ENCODE results near the gene ADARB2.

- no peak for TF ChIP-seq MAX (IDR thresholded peaks at IDR 0.05)
- TF ChIP-seq REST (IDR thresholded peaks at IDR 0.05; ENCODE audit: low read depth): no peak
- no peak for TF ChIP-seq FOXM1 (IDR thresholded peaks at IDR 0.05; ENCODE audit: borderline replicate concordance, low read depth)
- TF ChIP-seq EGR1 (IDR thresholded peaks at IDR 0.05): no peak
- no peak for TF ChIP-seq NFIC (IDR thresholded peaks at IDR 0.05)
- no peak for TF ChIP-seq EP300 (IDR thresholded peaks at IDR 0.05; ENCODE audit: borderline replicate concordance)
- no peak for TF ChIP-seq TAF1 (IDR thresholded peaks at IDR 0.05; ENCODE audit: low read depth)
- TF ChIP-seq CEBPB (IDR thresholded peaks at IDR 0.05): no peak
- no peak for TF ChIP-seq RAD21 (IDR thresholded peaks at IDR 0.05; ENCODE audit: low read depth)
- no peak for TF ChIP-seq YY1 (IDR thresholded peaks at IDR 0.05; ENCODE audit: low read depth)
- no peak for TF ChIP-seq CREB1 (IDR thresholded peaks at IDR 0.05; ENCODE audit: low read depth)
- no peak for TF ChIP-seq TCF12 (IDR thresholded peaks at IDR 0.05; ENCODE audit: low read depth)
- TF ChIP-seq TEAD4 (IDR thresholded peaks at IDR 0.05): no peak
Observed at GRCh38 chr10:1625731-1626130, 111.6 kb downstream of the ADARB2 start.

Data from Ishikawa (cell line).